GM13976 (cell line): Measurements from ENCODE around the gene APOL6.

Experiments
- DNase-seq: peaks from one replicate; pipeline ENCODE4 v3.0.0; 2012; ENCODE audit warnings: low spot score
- in situ Hi-C: fragments of 300-500 bp; cut with MboI; formaldehyde crosslinking; loops from one replicate; pipeline ENCODE4 v1.12.0; 2022; ENCODE audit warnings: low sequenced_read_pairs, mixed read lengths, inconsistent platforms; ENCODE audit not compliant: unreplicated experiment
- TF ChIP-seq, protein P1 (sequence below): IDR thresholded peaks from 2 replicates; pipeline ENCODE4 v1.5.1; 2012; ENCODE audit warnings: borderline replicate concordance, mild to moderate bottlenecking; ENCODE audit not compliant: insufficient read depth; ENCODE audit errors: extremely low read depth, missing control alignments, control extremely low read depth

APOL6 gene

GRCh38 chr22:35705141-35705540 is 56.9 kb downstream of the APOL6 start:
- DNase-seq, result no peak
- TF ChIP-seq, protein P1, sequence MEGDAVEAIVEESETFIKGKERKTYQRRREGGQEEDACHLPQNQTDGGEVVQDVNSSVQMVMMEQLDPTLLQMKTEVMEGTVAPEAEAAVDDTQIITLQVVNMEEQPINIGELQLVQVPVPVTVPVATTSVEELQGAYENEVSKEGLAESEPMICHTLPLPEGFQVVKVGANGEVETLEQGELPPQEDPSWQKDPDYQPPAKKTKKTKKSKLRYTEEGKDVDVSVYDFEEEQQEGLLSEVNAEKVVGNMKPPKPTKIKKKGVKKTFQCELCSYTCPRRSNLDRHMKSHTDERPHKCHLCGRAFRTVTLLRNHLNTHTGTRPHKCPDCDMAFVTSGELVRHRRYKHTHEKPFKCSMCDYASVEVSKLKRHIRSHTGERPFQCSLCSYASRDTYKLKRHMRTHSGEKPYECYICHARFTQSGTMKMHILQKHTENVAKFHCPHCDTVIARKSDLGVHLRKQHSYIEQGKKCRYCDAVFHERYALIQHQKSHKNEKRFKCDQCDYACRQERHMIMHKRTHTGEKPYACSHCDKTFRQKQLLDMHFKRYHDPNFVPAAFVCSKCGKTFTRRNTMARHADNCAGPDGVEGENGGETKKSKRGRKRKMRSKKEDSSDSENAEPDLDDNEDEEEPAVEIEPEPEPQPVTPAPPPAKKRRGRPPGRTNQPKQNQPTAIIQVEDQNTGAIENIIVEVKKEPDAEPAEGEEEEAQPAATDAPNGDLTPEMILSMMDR, result no peak
- in situ Hi-C loops, result no loop called here

DNA sequence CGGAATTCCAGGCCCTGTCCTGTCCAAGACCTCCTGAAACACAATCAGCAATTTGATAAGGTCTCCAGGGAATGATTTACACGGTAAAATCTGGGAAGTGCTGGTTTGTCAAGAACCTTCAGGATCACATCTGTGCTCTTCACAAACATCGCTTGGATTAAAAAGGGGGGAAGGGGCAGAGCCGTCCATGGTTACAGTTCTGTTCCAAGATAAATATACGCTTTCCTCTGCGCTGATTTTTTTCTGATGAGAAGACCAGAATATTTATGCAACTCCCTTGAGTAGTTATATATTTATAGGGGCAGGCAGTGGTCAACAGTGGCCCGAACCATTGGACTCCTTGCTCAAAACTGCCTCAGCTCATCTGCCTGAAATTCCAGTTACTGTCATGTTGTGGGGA is 60.2 kb downstream of the APOL6 start:
- no peak for DNase-seq
- in situ Hi-C loops, result no loop called here
- TF ChIP-seq, protein P1, result no peak

- TF ChIP-seq, protein P1, result no peak
- in situ Hi-C loops, result no loop called here
- no peak for DNase-seq
Measured at GRCh38 chr22:35708917-35709316, 60.7 kb downstream of the APOL6 start.

- TF ChIP-seq, protein P1, result no peak
- in situ Hi-C loops, result no loop called here
- DNase-seq, result no peak
Measured at GRCh38 chr22:35711336-35711735, 63.1 kb downstream of the APOL6 start.

DNA sequence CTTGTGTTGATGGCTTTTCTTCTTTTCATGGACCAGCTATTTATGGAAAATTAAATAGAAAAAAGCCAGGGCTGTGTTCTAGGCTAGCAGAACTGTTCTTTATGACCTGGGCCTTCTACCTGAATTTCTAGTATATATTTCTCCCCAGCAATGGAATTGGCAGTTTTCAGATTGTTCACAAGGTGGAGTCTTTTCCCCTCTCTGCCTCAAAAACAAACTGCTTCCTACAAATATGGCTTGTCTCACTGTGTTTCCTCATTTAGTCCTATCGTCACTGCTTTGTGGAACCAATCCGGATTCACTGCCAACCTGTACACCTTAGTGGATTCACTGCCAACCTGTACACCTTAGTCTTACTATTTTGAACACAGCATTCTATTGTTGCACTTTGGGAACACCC is 64.4 kb downstream of the APOL6 start:
- no peak for DNase-seq
- in situ Hi-C loops, result no loop called here
- TF ChIP-seq, protein P1, result no peak

- in situ Hi-C loops, result no loop called here
- TF ChIP-seq, protein P1, result no peak
- no peak for DNase-seq
Measured at GRCh38 chr22:35717572-35717971, 69.3 kb downstream of the APOL6 start, which contains the start of gene APOL5. APOL5 (plus strand) TSS chr22:35717872; CDS start chr22:35717872, 0 bp downstream.
